Measurements from ENCODE around the gene TMSB15C. TPM values are rescaled to one million over a fixed set of nuclear protein-coding genes. Genes with fewer than 3 reads are reported as not detected.

TMSB15C gene
- total RNA-seq, 2 donors from 2014 or later: 1.6 to 3.1 TPM

Other genes with a start within 250 kb of the TMSB15C start
- under 1 TPM; 0.18 to 0.25 TPM for gene RAB9B, start 244.0 kb downstream of the TMSB15C start, total RNA-seq
- gene TMSB15B, start 113.6 kb downstream of the TMSB15C start, total RNA-seq: 1 to 10 TPM; 7.2 TPM
- gene H2BW1, start 62.5 kb downstream of the TMSB15C start, total RNA-seq: not detected
- gene H2BW2, start 36.3 kb downstream of the TMSB15C start, total RNA-seq: not detected
- 1 to 10 TPM; 4.0 to 4.9 TPM for gene ZCCHC18, start 36.3 kb upstream of the TMSB15C start, total RNA-seq
- 1 to 10 TPM; 7.9 to 9.6 TPM for gene SLC25A53, start 80.8 kb upstream of the TMSB15C start, total RNA-seq
- 10 to 100 TPM; 14.1 to 15.0 TPM for gene FAM199X, start 90.2 kb upstream of the TMSB15C start, total RNA-seq
- not detected for gene ESX1, start 178.7 kb upstream of the TMSB15C start, total RNA-seq